PC-3 (cell line): ENCODE data around the gene MED14. TPM values are rescaled to one million over a fixed set of nuclear protein-coding genes. Genes with fewer than 3 reads are reported as not detected.
A peak's percentile ranks its signal among the peaks of the same experiment; 100 is the strongest.

Experiments
- ATAC-seq: fragments of 200-7000 bp; cut with Tn5 transposase; 2 replicates; pipeline ENCODE4 v1.9.1; 2020; ENCODE audit warnings: mild to moderate bottlenecking, moderate library complexity
- BruUV-seq: library from RNA; stranded (reverse); fragments of 400-500 nt; replicated peaks from 2 replicates; lab custom pipeline; 2021; lab: Mats Ljungman, UMichigan
- CTCF ChIA-PET: fragments of 300-600 bp; sonication (Branson Sonifier 250); formaldehyde crosslinking; loops from one replicate; lab custom pipeline; 2022; ENCODE audit warnings: antibody characterized with exemption; lab: Charles Lee
- POLR2A ChIA-PET: fragments of 300-600 bp; sonication (Branson Sonifier 250); formaldehyde crosslinking; loops from one replicate; lab custom pipeline; 2022; ENCODE audit warnings: antibody characterized with exemption; ENCODE audit not compliant: unreplicated experiment; lab: Charles Lee
- DNase-seq: peaks from one replicate; pipeline ENCODE4 v3.0.0-alpha.2; 2015
- H2AFZ ChIP-seq: fragments of 300-600 bp; sonication (generic); 2 replicates; pipeline ENCODE4 v1.6.0; 2016; ENCODE audit warnings: antibody characterized with exemption, low read length
- H3F3A ChIP-seq: fragments of 300-600 bp; sonication (generic); one replicate; pipeline ENCODE4 v1.6.0; 2017; ENCODE audit warnings: antibody characterized with exemption, low read length, control low read depth, mild to moderate bottlenecking; ENCODE audit not compliant: unreplicated experiment
- H3K27ac ChIP-seq: fragments of 300-600 bp; sonication (generic); 2 replicates; pipeline ENCODE4 v1.5.1; 2016; ENCODE audit warnings: mild to moderate bottlenecking, low read length
- H3K27me3 ChIP-seq: fragments of 300-600 bp; sonication (generic); 2 replicates; pipeline ENCODE4 v1.6.1; 2016; ENCODE audit warnings: low read length, mixed read lengths
- H3K36me3 ChIP-seq: fragments of 300-600 bp; sonication (generic); 2 replicates; pipeline ENCODE4 v1.6.1; 2016; ENCODE audit warnings: low read depth, mixed run types, low read length, mixed read lengths
- H3K4me1 ChIP-seq: fragments of 300-600 bp; sonication (generic); 2 replicates; pipeline ENCODE4 v1.5.1; 2016; ENCODE audit warnings: low read length; ENCODE audit not compliant: insufficient read depth
- H3K4me2 ChIP-seq: fragments of 300-600 bp; sonication (generic); 2 replicates; pipeline ENCODE4 v1.6.0; 2016; ENCODE audit warnings: low read length
- H3K4me3 ChIP-seq: fragments of 300-600 bp; sonication (generic); 2 replicates; pipeline ENCODE4 v1.5.1; 2016; ENCODE audit warnings: mild to moderate bottlenecking, low read length, mixed read lengths
- H3K79me2 ChIP-seq: fragments of 300-600 bp; sonication (generic); 2 replicates; pipeline ENCODE4 v1.6.1; 2017; ENCODE audit warnings: low read length, mixed read lengths
- H3K9ac ChIP-seq: fragments of 300-600 bp; sonication (generic); 2 replicates; pipeline ENCODE4 v1.6.0; 2016; ENCODE audit warnings: mild to moderate bottlenecking, low read length
- H3K9me2 ChIP-seq: fragments of 300-600 bp; sonication (generic); replicated peaks from 2 replicates; pipeline ENCODE4 v1.6.1; 2016; ENCODE audit warnings: mixed run types, low read length, mixed read lengths
- H3K9me3 ChIP-seq: fragments of 300-600 bp; sonication (generic); 2 replicates; pipeline ENCODE4 v1.6.1; 2016; ENCODE audit warnings: low read length, mixed read lengths
- H4K20me1 ChIP-seq: fragments of 300-600 bp; sonication (generic); 2 replicates; pipeline ENCODE4 v1.6.1; 2016; ENCODE audit warnings: low read length, mixed read lengths
- CTCF ChIP-seq: fragments of 300-600 bp; sonication (generic); conservative IDR thresholded peaks from 2 replicates; pipeline ENCODE4 v1.5.1; 2017; ENCODE audit warnings: antibody characterized with exemption, low read depth, mild to moderate bottlenecking, low read length
- EZH2 ChIP-seq: fragments of 300-600 bp; sonication (generic); IDR thresholded peaks from one replicate; pipeline ENCODE4 v1.6.1; 2017; ENCODE audit warnings: antibody characterized with exemption, mild to moderate bottlenecking, low read length; ENCODE audit not compliant: unreplicated experiment
- EZH2phosphoT487 ChIP-seq: fragments of 300-600 bp; sonication (generic); IDR thresholded peaks from 2 replicates; pipeline ENCODE4 v1.6.1; 2018; ENCODE audit warnings: mild to moderate bottlenecking, antibody characterized with exemption, low read length, borderline replicate concordance
- intact Hi-C: fragments of 100-400 bp; cut with micrococcal nuclease; formaldehyde crosslinking; loops from 2 replicates; pipeline ENCODE4 v1.9.0; 2023
- total RNA-seq: library from RNA; depleted of rRNA; stranded (reverse); fragments of >200 nt; gene quantifications from 2 replicates; pipeline ENCODE4 v1.2.3, GENCODE V29; 2014

MED14 gene
- total RNA-seq, 1 experiment from 2014 or later = 44.7 TPM

DNA sequence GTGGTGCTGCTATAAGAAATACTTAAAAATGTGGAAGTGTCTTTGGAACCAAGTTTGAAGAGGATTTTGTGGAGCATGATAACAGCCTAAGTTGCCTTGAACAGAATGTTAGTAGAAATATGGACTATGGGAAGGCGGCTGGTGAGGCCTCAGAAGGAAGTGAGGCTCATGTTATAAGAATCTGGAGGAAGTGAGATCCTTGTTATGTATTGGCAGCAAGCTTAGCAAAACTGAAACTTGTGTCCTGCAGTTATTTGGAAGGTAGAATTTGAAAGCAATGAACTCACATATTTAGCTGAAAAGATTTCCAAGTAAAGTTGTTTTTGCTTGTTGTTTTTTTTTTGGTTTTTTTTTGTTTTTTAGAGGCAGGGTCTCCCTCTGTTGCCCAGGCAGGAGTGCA, 13.6 kb upstream of the MED14 start:
- no peak overlapping the region for H3K9ac ChIP-seq
- H3K9me3 ChIP-seq = no peaks in the 10 kb centered on the region
- no peaks in the 10 kb centered on the region for H3K79me2 ChIP-seq
- ChIA-PET CTCF (no interaction called here), POLR2A (no interaction called here)
- H3K36me3 ChIP-seq = no peaks in the 10 kb centered on the region
- H4K20me1 ChIP-seq = no peaks in the 10 kb centered on the region
- ATAC-seq (no peak), DNase-seq (no peak)
- TF ChIP-seq EZH2phosphoT487 = no peak
- TF ChIP-seq EZH2 = no peak
- H3K9me2 ChIP-seq = no peaks in the 10 kb centered on the region
- H3K27ac ChIP-seq = no peak overlapping the region
- H3K4me3 ChIP-seq = no peak overlapping the region
- no TSS peak for BruUV-seq
- no peak overlapping the region for H3K4me2 ChIP-seq
- no peaks in the 10 kb centered on the region for H3K27me3 ChIP-seq
- intact Hi-C loops = no loop called here
- H3K4me1 ChIP-seq = no peaks in the 10 kb centered on the region
- H3F3A ChIP-seq = no peaks in the 10 kb centered on the region
- H2AFZ ChIP-seq = no peak overlapping the region

GRCh38 chrX:40746521-40746920, 11.2 kb upstream of the MED14 start:
- no peaks in the 10 kb centered on the region for H4K20me1 ChIP-seq
- H3K4me2 ChIP-seq = no peak overlapping the region
- H3F3A ChIP-seq = no peaks in the 10 kb centered on the region
- H3K27ac ChIP-seq = no peak overlapping the region
- H3K79me2 ChIP-seq = no peaks in the 10 kb centered on the region
- DNase-seq (no peak), ATAC-seq (no peak)
- H3K4me1 ChIP-seq = no peaks in the 10 kb centered on the region
- intact Hi-C loops = no loop called here
- no TSS peak for BruUV-seq
- CTCF ChIA-PET = no interaction called here
- no peaks in the 10 kb centered on the region for H3K9me2 ChIP-seq
- H3K9ac ChIP-seq = no peak overlapping the region
- TF ChIP-seq EZH2phosphoT487 = no peak
- H2AFZ ChIP-seq = no peak overlapping the region
- no peaks in the 10 kb centered on the region for H3K36me3 ChIP-seq
- POLR2A ChIA-PET = no interaction called here
- H3K27me3 ChIP-seq = no peaks in the 10 kb centered on the region
- no peaks in the 10 kb centered on the region for H3K9me3 ChIP-seq
- H3K4me3 ChIP-seq = no peak overlapping the region

DNA sequence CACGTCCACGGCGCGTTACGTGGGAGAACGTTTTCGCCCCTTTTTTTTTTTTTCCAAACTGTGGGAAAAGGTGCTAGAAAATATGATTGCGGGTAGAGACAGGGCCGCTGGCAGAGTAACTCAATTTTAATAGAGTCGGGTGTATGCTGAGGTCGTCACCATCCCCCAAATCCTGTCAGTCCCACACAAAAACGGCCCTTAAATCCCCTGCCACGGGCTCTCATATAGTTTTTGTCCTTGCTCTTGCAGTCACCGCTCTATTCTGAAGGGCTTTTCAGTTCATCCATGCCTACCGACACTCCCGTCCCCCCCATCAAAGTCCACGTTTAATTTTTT, 796 bp upstream of the MED14 start:
- ATAC-seq = no peak
- peaks cover 25% of the 10 kb centered on the region for H3K4me1 ChIP-seq
- H3K27ac ChIP-seq = peak overlapping the region; percentile 91
- no peaks in the 10 kb centered on the region for H3K27me3 ChIP-seq
- TSS peak; percentile 78 for BruUV-seq
- ChIA-PET POLR2A (interaction anchor here (0.6 kb wide), 1 partner anchor 180 kb away, joined by 3 read pairs; no protein-coding TSS in a partner anchor), CTCF (no interaction called here)
- DNase-seq = peak; percentile 4
- no peaks in the 10 kb centered on the region for H3K9me2 ChIP-seq
- intact Hi-C loops = loop anchor here (1.0 to 10.0 kb wide), 2 partner anchors 186 to 349 kb away; partner anchors contain the start of gene USP9X
- peak overlapping the region; percentile 93 for H3K9ac ChIP-seq
- no peaks in the 10 kb centered on the region for H3K9me3 ChIP-seq
- H4K20me1 ChIP-seq = 0 out of 2 replicates have a peak, but pooled peaks cover 14% of the 10 kb centered on the region
- H3K79me2 ChIP-seq = peaks cover 41% of the 10 kb centered on the region
- no peaks in the 10 kb centered on the region for H3K36me3 ChIP-seq
- no peaks in the 10 kb centered on the region for H3F3A ChIP-seq
- peak overlapping the region; percentile 92 for H3K4me3 ChIP-seq
- peak overlapping the region; percentile 78 for H3K4me2 ChIP-seq
- TF ChIP-seq CTCF (no peak), EZH2 (no peak), EZH2phosphoT487 (no peak)
- peak overlapping the region; percentile 61 for H2AFZ ChIP-seq
